A673 (cell line): ENCODE data around the gene PLCD1.

ENCODE experiments used
- CTCF ChIP-seq: fragments of 300-800, 200-600 bp; sonication (generic); conservative IDR thresholded peaks from 2 replicates; pipeline ENCODE4 v1.5.1; 2017; ENCODE audit warnings: low read depth, mild to moderate bottlenecking, antibody characterized with exemption, low read length, moderate library complexity, mixed read lengths
- EZH2 ChIP-seq: fragments of 200-600 bp; sonication (generic); IDR thresholded peaks from 2 replicates; pipeline ENCODE4 v1.6.1; 2017; ENCODE audit warnings: borderline replicate concordance, low read depth, mild to moderate bottlenecking, mixed read lengths, antibody characterized with exemption, low read length; ENCODE audit not compliant: poor library complexity, severe bottlenecking

GRCh38 chr3:38000242-38000916 lies 29.1 kb downstream of the PLCD1 start:
- TF ChIP-seq CTCF (no peak), EZH2 (no peak)
